ENCODE data around the gene KCNH2. TPM values are rescaled to one million over a fixed set of nuclear protein-coding genes. Genes with fewer than 3 reads are reported as not detected.

Gene KCNH2
- total RNA-seq, 1 donor from 2014 or later, result 2.4 TPM

- H3K9me3 ChIP-seq, result no peaks in the 10 kb centered on the region
- H3K36me3 ChIP-seq, result no peaks in the 10 kb centered on the region
- no peak for TF ChIP-seq CTCF (IDR thresholded peaks at IDR 0.05)
- peaks cover 24% of the 10 kb centered on the region for H3K4me1 ChIP-seq
- no peak for DNase-seq
- no peak overlapping the region for H3K4me3 ChIP-seq
- ATAC-seq, result no peak
- intact Hi-C loops (cut with DNase I), result no loop called here
- peaks cover 10% of the 10 kb centered on the region for H3K27me3 ChIP-seq (ENCODE audit: low read depth)
- H3K27ac ChIP-seq, result no peak overlapping the region
These were observed 8.4 kb upstream of the KCNH2 start for GRCh38 chr7:150986556-150986955.

DNA sequence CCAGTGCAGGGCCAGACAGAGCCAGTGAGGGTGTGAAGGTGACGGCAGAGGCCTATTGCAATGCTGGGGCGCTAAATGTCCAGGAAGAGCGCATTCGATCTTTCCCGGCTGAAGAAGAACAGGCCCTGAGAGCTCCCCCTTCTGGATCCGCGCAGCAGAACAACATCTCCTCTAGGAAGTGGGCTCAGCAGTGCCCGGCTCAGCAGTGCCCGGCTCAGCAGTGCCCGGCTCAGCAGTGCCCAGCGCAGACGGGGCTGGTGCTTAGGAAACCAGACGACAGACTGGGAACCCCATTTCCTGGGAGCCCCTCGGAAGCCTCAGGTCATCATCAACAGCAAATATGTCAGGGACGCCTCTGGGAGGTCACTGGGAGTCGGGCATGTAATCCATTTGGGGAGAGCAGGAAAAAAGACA lies 8.0 kb upstream of the KCNH2 start:
- Histone ChIP-seq H3K36me3 (no peaks in the 10 kb centered on the region), H3K4me3 (no peak overlapping the region), H3K27me3 (ENCODE audit: low read depth) (peaks cover 14% of the 10 kb centered on the region), H3K4me1 (peaks cover 24% of the 10 kb centered on the region), H3K9me3 (no peaks in the 10 kb centered on the region), H3K27ac (no peak overlapping the region)
- intact Hi-C loops (cut with DNase I), result no loop called here
- no peak for DNase-seq
- peak; percentile 62 to 71 for ATAC-seq
- TF ChIP-seq CTCF (IDR thresholded peaks at IDR 0.05), result peak; percentile 70

GRCh38 chr7:150983893-150984368 lies 5.8 kb upstream of the KCNH2 start:
- no peak for DNase-seq
- Histone ChIP-seq H3K4me1 (peaks cover 11% of the 10 kb centered on the region), H3K27me3 (ENCODE audit: low read depth) (peaks cover 36% of the 10 kb centered on the region), H3K36me3 (no peaks in the 10 kb centered on the region), H3K27ac (no peak overlapping the region), H3K9me3 (no peaks in the 10 kb centered on the region), H3K4me3 (no peak overlapping the region)
- no peak for TF ChIP-seq CTCF (IDR thresholded peaks at IDR 0.05)
- no peak for ATAC-seq
- intact Hi-C loops (cut with DNase I), result no loop called here

DNA sequence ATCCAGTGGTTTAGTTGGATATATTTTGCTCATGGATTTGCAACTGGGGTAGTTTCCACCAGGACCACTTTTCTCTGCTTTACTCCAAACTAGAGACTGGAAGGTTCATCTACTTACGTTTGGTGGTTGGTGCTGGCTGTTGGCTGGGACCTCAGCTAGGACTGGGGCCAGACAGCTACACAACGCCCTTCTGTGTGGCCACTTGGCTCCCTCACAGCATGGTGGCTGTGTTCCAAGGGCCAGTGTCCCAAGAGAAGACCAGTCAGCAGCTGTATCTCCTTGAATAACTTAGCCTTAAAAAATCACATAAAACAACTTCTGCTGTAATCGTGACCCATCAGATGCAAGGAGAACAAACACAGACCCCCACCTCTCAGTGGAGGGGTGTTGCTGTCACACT lies 4.2 kb upstream of the KCNH2 start:
- no peak for ATAC-seq
- intact Hi-C loops (cut with DNase I), result no loop called here
- Histone ChIP-seq H3K27ac (no peak overlapping the region), H3K36me3 (no peaks in the 10 kb centered on the region), H3K4me3 (no peak overlapping the region), H3K4me1 (no peaks in the 10 kb centered on the region), H3K9me3 (no peaks in the 10 kb centered on the region), H3K27me3 (ENCODE audit: low read depth) (peaks cover 47% of the 10 kb centered on the region)
- TF ChIP-seq CTCF (IDR thresholded peaks at IDR 0.05), result no peak
- DNase-seq, result no peak

- H3K27me3 ChIP-seq (ENCODE audit: low read depth), result peaks cover 52% of the 10 kb centered on the region
- DNase-seq, result no peak
- no peak overlapping the region for H3K4me3 ChIP-seq
- H3K9me3 ChIP-seq, result no peaks in the 10 kb centered on the region
- no peak overlapping the region for H3K27ac ChIP-seq
- intact Hi-C loops (cut with DNase I), result no loop called here
- no peaks in the 10 kb centered on the region for H3K4me1 ChIP-seq
- H3K36me3 ChIP-seq, result no peaks in the 10 kb centered on the region
- no peak for ATAC-seq
- no peak for TF ChIP-seq CTCF (IDR thresholded peaks at IDR 0.05)
These were observed 3.5 kb upstream of the KCNH2 start for GRCh38 chr7:150981644-150982043.

- intact Hi-C loops (cut with DNase I), result no loop called here
- Histone ChIP-seq H3K27ac (no peak overlapping the region), H3K9me3 (no peaks in the 10 kb centered on the region), H3K36me3 (no peaks in the 10 kb centered on the region), H3K4me1 (peaks cover 7% of the 10 kb centered on the region), H3K27me3 (ENCODE audit: low read depth) (peaks cover 61% of the 10 kb centered on the region), H3K4me3 (no peak overlapping the region)
- no peak for TF ChIP-seq CTCF (IDR thresholded peaks at IDR 0.05)
- DNase-seq (no peak), ATAC-seq (no peak)
These were observed 2.5 kb upstream of the KCNH2 start for GRCh38 chr7:150980663-150981062.
